Endothelial cell of umbilical vein (primary cell): ENCODE measurements around the gene TEDC2. TPM values are rescaled to one million over a fixed set of nuclear protein-coding genes. Genes with fewer than 3 reads are reported as not detected.
"Not testable (repeated sequence)": the region's sequence is repeated elsewhere in the genome, so short reads cannot be mapped to it uniquely, and the experiment has no call there.

Source experiments
- BruUV-seq: library from RNA; stranded (reverse); fragments of 400-500 nt; replicated peaks from 2 replicates; lab custom pipeline; 2021; lab: Mats Ljungman, UMichigan
- CTCF ChIA-PET: fragments of 300-600, 350-600 bp; sonication (Branson Sonifier 250); formaldehyde crosslinking; loops from one replicate; lab custom pipeline; 2021; ENCODE audit warnings: antibody characterized with exemption, inconsistent platforms; lab: Charles Lee
- POLR2A ChIA-PET: fragments of 300-600, 350-600 bp; sonication (Branson Sonifier 250); formaldehyde crosslinking; loops from one replicate; lab custom pipeline; 2021; ENCODE audit warnings: antibody characterized with exemption, inconsistent platforms; lab: Charles Lee
- DNase-seq: peaks from one replicate; pipeline ENCODE4 v3.0.0-alpha.2; 2011; ENCODE audit warnings: low read depth, low spot score
- FAIRE-seq: peaks from 2 replicates; lab custom pipeline; 2011; peaks lifted over from hg19 to GRCh38; lab: Jason Lieb, UNC
- H2AFZ ChIP-seq: 2 replicates; pipeline ENCODE4 v1.6.0; 2012; ENCODE audit warnings: low read depth, low read length, control low read depth, inconsistent platforms
- H3K27ac ChIP-seq: 2 replicates; pipeline ENCODE4 v1.5.1; 2011; ENCODE audit warnings: low read depth, mild to moderate bottlenecking, control low read depth, low read length, moderate library complexity; ENCODE audit not compliant: insufficient read depth
- H3K27me3 ChIP-seq, 2 experiments: 2 replicates each; pipeline versions ENCODE4 v1.6.0 to v1.6.1; 2011; ENCODE audit warnings: low read length in 2 of 2, mixed read lengths in 1 of 2; ENCODE audit not compliant: control insufficient read depth in 2 of 2, insufficient read depth in 2 of 2
- H3K36me3 ChIP-seq, 2 experiments: 2 replicates in 1 of 2; 3 replicates in 1 of 2; pipeline ENCODE4 v1.5.1; 2011; ENCODE audit warnings: low read length in 2 of 2, mild to moderate bottlenecking in 1 of 2, moderate library complexity in 1 of 2; ENCODE audit not compliant: control insufficient read depth in 2 of 2, insufficient read depth in 2 of 2; ENCODE audit errors: extremely low read depth in 1 of 2
- H3K4me1 ChIP-seq: 3 replicates; pipeline ENCODE4 v1.5.1; 2011; ENCODE audit warnings: mild to moderate bottlenecking, low read length; ENCODE audit not compliant: control insufficient read depth, insufficient read depth; ENCODE audit errors: extremely low read depth
- H3K4me2 ChIP-seq: 2 replicates; pipeline ENCODE4 v1.6.1; 2011; ENCODE audit warnings: low read length, control low read depth, mixed read lengths; ENCODE audit not compliant: insufficient read depth
- H3K4me3 ChIP-seq, 3 experiments: fragments of 200-600 bp in 1 of 3; sonication (generic), shearing (Covaris generic) in 1 of 3; replicated peaks in 1 of 3; 2 replicates each; pipeline ENCODE4 v1.5.1; 2011 to 2016; ENCODE audit warnings: control low read depth in 3 of 3, low read length in 3 of 3, mild to moderate bottlenecking in 2 of 3, inconsistent platforms in 1 of 3, low read depth in 1 of 3, moderate library complexity in 1 of 3; ENCODE audit not compliant: insufficient read depth in 1 of 3
- H3K79me2 ChIP-seq: 2 replicates; pipeline ENCODE4 v1.6.0; 2012; ENCODE audit warnings: low read length, inconsistent platforms; ENCODE audit not compliant: control insufficient read depth, insufficient read depth
- H3K9ac ChIP-seq: replicated peaks from 2 replicates; pipeline ENCODE3; 2011; ENCODE audit warnings: low read length, control low read depth; ENCODE audit not compliant: insufficient read depth; ENCODE audit errors: extremely low read depth
- H3K9me1 ChIP-seq: replicated peaks from 3 replicates; pipeline ENCODE4 v1.6.0; 2011; ENCODE audit warnings: mild to moderate bottlenecking, low read length; ENCODE audit not compliant: control insufficient read depth, insufficient read depth; ENCODE audit errors: extremely low read depth
- H3K9me3 ChIP-seq: replicated peaks from 2 replicates; pipeline ENCODE4 v1.5.1; 2012; ENCODE audit warnings: low read length, inconsistent platforms; ENCODE audit not compliant: control insufficient read depth, insufficient read depth
- H4K20me1 ChIP-seq: replicated peaks from 2 replicates; pipeline ENCODE3; 2011; ENCODE audit warnings: mild to moderate bottlenecking, low read length; ENCODE audit not compliant: control insufficient read depth, insufficient read depth; ENCODE audit errors: extremely low read depth
- CTCF ChIP-seq, 2 donors: IDR thresholded peaks; 1 replicate in 1 of 2; 2 replicates in 1 of 2; pipeline ENCODE4 v1.5.1; 2011; ENCODE audit warnings: low read length in 2 of 2, mild to moderate bottlenecking in 2 of 2, moderate library complexity in 2 of 2, control low read depth in 1 of 2, inconsistent platforms in 1 of 2, low read depth in 1 of 2; ENCODE audit not compliant: insufficient read depth in 1 of 2; ENCODE audit errors: extremely low read depth in 1 of 2
- EZH2 ChIP-seq: IDR thresholded peaks from 2 replicates; pipeline ENCODE4 v1.6.1; 2012; ENCODE audit warnings: borderline replicate concordance, low read depth, mild to moderate bottlenecking, moderate library complexity, low read length, inconsistent platforms; ENCODE audit not compliant: severe bottlenecking
- FOS ChIP-seq: IDR thresholded peaks from 2 replicates; pipeline ENCODE4 v1.6.1; 2011; ENCODE audit warnings: mild to moderate bottlenecking, low read length, moderate library complexity, borderline replicate concordance; ENCODE audit not compliant: insufficient read depth
- GATA2 ChIP-seq: IDR thresholded peaks from 2 replicates; pipeline ENCODE4 v1.7.0; 2011; ENCODE audit warnings: low read depth, mild to moderate bottlenecking, moderate library complexity, mixed read lengths, low read length; ENCODE audit not compliant: insufficient read length, insufficient read depth
- JUN ChIP-seq: IDR thresholded peaks from 2 replicates; pipeline ENCODE4 v1.6.1; 2011; ENCODE audit warnings: borderline replicate concordance, low read depth; ENCODE audit not compliant: insufficient read length, insufficient read depth
- MAX ChIP-seq: IDR thresholded peaks from 2 replicates; pipeline ENCODE4 v1.6.1; 2011; ENCODE audit not compliant: insufficient read depth, insufficient read length
- MYC ChIP-seq: IDR thresholded peaks from one replicate; pipeline ENCODE4 v1.6.1; 2011; ENCODE audit warnings: mild to moderate bottlenecking, low read depth, low read length
- POLR2A ChIP-seq: IDR thresholded peaks from 2 replicates; pipeline ENCODE4 v1.6.1; 2012; ENCODE audit warnings: low read depth, mild to moderate bottlenecking, control low read depth, low read length
- POLR2AphosphoS5 ChIP-seq: IDR thresholded peaks from 2 replicates; pipeline ENCODE4 v1.6.1; 2012; ENCODE audit warnings: low read depth, mild to moderate bottlenecking, control low read depth, low read length, moderate library complexity; ENCODE audit not compliant: insufficient read depth
- dilution Hi-C: fragments of 300-500 bp; cut with MboI; formaldehyde crosslinking; loops from one replicate; pipeline ENCODE4 v1.15.0; 2019; ENCODE audit warnings: low sequenced_read_pairs; ENCODE audit not compliant: extremely low pct_ligation_motif_present
- intact Hi-C: fragments of 100-400 bp; cut with micrococcal nuclease; formaldehyde crosslinking; loops from one replicate; pipeline ENCODE4 v1.10.0; 2022
- polyA plus RNA-seq, 4 experiments: library from polyadenylated mRNA; depleted of rRNA in 3 of 4; stranded (reverse) in 3 of 4; unstranded in 1 of 4; fragments of >200 nt; gene quantifications; 2 replicates each; pipeline versions ENCODE4 v1.2.1 to v1.2.3, GENCODE V29; 2011 to 2012; ENCODE audit warnings: missing spikeins in 1 of 4
- total RNA-seq: library from RNA; stranded (reverse); gene quantifications from 2 replicates; pipeline ENCODE4 v1.2.3, GENCODE V29; 2021

The TEDC2 gene
- total and polyA plus RNA-seq, 2 donors (not counting 3 experiments of a cell fraction or from before 2014, with no cell fraction given) = 7.6 to 12.7 TPM

GRCh38 chr16:2478279-2478678, 18.4 kb downstream of the TEDC2 start:
- intact Hi-C loops = no loop called here
- Histone ChIP-seq H3K4me1 (peaks cover 10% of the 10 kb centered on the region), H3K4me3 (no peak overlapping the region), H3K9me1 (no peaks in the 10 kb centered on the region), H3K9me3 (no peaks in the 10 kb centered on the region), H3K9ac (no peak overlapping the region), H2AFZ (no peak overlapping the region), H3K27ac (no peak overlapping the region), H3K79me2 (peaks cover 9% of the 10 kb centered on the region), H3K4me2 (no peak overlapping the region), H4K20me1 (no peaks in the 10 kb centered on the region), H3K27me3 (no peaks in the 10 kb centered on the region), H3K36me3 (no peaks in the 10 kb centered on the region)
- no peak for DNase-seq
- CTCF ChIA-PET = interaction anchor here (0.7 to 1.1 kb wide), 2 partner anchors 18 to 23 kb away, joined by 3 read pairs; no protein-coding TSS in a partner anchor
- POLR2A ChIA-PET = no interaction called here
- no TSS peak for BruUV-seq
- FAIRE-seq = no peak
- TF ChIP-seq POLR2A (no peak), EZH2 (no peak), MYC (no peak), JUN (no peak), CTCF (IDR thresholded peaks at IDR 0.05; ENCODE audit: extremely low read depth in 1 of 2, insufficient read depth in 1 of 2, low read depth in 1 of 2, low read length in 2 of 2) (no peak), FOS (no peak), MAX (no peak), GATA2 (no peak), POLR2AphosphoS5 (no peak)
- dilution Hi-C loops = no loop called here

GRCh38 chr16:2479996-2480395, 20.1 kb downstream of the TEDC2 start:
- H3K9ac ChIP-seq, BruUV-seq, intact Hi-C loops, H3K4me3 ChIP-seq, dilution Hi-C loops, H3K36me3 ChIP-seq, H4K20me1 ChIP-seq, H3K9me1 ChIP-seq, H3K4me1 ChIP-seq, H3K79me2 ChIP-seq, H3K4me2 ChIP-seq, POLR2A ChIA-PET, H3K27me3 ChIP-seq, H2AFZ ChIP-seq, FAIRE-seq, H3K27ac ChIP-seq, H3K9me3 ChIP-seq, DNase-seq: not testable (repeated sequence)
- CTCF ChIA-PET = interaction anchor here (1.0 kb wide), 1 partner anchor 22 kb away, joined by 3 read pairs; no protein-coding TSS in a partner anchor
